NB4 (cell line): ENCODE measurements around the gene KCTD1.

Source experiments
- CTCF ChIP-seq: IDR thresholded peaks from one replicate; pipeline ENCODE4 v1.5.1; 2012; ENCODE audit warnings: low read depth, low read length
- MAX ChIP-seq: IDR thresholded peaks from 2 replicates; pipeline ENCODE4 v1.6.1; 2011; ENCODE audit warnings: low read depth, low read length
- MYC ChIP-seq: IDR thresholded peaks from 2 replicates; pipeline ENCODE4 v1.6.1; 2011; ENCODE audit warnings: low read depth, low read length
- POLR2A ChIP-seq: IDR thresholded peaks from 2 replicates; pipeline ENCODE4 v1.6.1; 2011; ENCODE audit warnings: mild to moderate bottlenecking; ENCODE audit not compliant: insufficient read length; ENCODE audit errors: extremely low read depth

DNA sequence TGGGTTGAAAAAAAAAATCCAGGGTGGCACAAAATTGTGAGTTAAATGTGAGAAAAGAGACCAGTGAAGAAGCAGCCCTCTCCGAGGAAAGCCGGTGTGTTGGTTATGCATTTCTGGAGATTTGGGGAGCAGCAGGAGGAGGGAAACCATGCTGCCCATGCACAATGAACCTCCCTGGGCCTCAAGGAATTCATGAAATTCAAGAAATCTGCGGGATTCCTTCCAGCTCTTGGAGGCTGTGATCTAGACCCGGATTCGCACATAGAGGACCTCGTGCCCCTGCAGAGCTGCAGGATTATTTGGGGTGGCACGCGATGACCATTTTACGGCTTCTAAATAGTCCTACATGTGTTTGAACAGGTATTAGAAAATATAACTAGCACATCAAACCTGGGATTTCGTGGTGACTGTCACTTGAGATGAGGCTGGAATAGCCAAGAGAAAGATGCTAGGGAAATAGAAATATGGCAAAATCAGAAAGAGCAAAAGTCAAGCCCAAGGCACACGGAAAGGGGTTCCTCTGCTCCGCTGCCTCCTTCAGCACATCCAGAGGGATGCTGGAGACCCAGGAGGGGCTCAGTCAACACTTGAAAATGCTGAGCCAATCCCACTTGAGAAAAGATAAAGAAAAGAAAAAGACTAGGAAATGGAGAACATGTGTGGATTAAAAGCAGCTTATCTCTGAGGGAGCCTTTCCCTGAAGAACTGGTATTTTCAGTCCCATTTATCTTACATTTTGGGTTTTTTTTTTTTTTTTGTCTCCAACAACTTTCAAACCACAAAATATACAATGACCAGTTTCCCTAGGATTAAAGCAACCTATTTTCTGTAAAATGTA is 22.0 kb downstream of the KCTD1 start:
- TF ChIP-seq POLR2A (no peak), CTCF (no peak), MAX (no peak), MYC (no peak)
